HG03095 (cell line): ENCODE results near the gene SAMD4A.

ENCODE experiments used
- ATAC-seq: cut with Tn5 transposase; IDR thresholded peaks from one replicate; pipeline ENCODE4 v1.9.1; 2021; ENCODE audit warnings: moderate library complexity; ENCODE audit not compliant: unreplicated experiment

The SAMD4A gene

DNA sequence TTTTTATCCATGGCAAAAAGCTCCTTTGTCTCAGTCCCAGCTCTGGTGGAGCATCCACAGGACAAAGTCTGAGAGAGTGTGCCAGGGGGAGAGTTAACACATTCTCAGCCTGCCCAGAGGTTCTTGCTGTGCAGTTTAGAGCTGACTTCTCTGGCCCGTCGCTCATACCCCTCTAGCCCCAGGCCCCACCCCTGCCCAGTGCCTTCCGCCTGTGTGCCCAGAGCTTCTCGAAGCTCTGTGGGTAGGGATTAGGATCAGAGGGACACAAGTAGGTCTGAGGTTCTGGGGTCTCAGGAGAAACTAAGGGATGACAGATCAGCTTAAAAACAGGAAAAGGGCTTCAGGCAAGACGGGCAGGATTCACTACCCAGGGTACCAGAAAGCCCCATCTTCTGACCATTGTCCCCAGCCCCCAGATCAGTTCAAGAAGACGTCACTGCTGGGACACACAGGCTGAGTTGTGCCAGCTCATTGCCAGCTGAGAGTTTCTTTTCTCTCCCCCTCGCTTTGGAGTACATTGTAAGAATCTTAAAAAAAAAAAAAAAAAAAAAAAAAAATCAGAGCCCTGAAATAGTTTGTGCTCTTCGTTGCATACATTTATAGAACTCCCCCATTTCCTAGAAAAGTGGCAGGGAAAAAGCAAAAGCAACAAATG is 208.7 kb downstream of the SAMD4A start:
- ATAC-seq: no peak

DNA sequence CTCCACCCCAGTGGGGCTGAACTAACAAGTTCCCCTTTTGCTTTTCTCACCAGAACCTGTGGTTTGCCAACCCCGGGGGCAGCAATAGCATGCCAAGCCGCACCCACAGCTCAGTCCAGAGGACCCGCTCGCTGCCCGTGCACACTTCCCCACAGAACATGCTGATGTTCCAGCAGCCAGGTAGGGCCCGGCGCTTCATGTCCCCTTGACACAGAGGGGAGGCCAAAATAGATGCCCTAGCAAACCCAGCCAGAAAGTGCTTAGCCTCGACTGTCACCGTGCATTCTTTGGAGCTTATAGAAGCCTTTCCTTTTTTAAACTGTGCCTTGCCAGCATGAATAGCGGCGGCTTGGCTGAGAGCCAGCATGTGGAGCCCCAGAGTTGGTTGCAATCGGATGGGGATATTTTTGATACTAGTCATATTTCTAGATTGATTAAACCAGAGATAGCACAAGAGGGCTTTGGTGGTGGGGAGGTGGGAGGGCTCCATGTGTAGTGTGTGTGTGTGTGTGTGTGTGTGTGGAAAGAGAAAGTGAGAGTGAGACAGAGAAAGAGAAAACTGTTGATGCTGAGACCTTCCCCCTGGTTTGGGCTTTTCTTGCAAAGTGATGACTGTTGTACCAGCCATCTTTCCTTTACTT is 209.6 kb downstream of the SAMD4A start:
- ATAC-seq: no peak

DNA sequence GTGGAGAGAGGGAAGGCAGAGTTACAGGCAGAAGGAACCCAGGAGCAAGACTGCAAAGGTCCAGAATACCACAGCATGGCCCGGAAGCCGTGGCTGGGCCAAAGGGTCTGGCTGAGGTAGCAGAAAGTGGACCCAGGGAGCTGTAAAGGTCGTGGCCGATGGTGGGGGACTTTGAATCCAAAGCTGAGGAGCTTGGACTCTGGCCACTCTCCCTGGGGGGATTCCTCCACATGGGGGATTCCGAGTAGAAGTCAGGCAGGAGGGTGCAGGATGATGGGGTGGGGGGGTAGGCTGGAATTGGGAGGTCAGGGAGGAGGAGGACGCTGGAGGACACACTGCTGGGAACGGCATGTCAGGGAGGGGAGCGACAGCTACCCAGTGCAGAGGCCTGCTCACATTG is 210.5 kb downstream of the SAMD4A start:
- ATAC-seq: no peak

DNA sequence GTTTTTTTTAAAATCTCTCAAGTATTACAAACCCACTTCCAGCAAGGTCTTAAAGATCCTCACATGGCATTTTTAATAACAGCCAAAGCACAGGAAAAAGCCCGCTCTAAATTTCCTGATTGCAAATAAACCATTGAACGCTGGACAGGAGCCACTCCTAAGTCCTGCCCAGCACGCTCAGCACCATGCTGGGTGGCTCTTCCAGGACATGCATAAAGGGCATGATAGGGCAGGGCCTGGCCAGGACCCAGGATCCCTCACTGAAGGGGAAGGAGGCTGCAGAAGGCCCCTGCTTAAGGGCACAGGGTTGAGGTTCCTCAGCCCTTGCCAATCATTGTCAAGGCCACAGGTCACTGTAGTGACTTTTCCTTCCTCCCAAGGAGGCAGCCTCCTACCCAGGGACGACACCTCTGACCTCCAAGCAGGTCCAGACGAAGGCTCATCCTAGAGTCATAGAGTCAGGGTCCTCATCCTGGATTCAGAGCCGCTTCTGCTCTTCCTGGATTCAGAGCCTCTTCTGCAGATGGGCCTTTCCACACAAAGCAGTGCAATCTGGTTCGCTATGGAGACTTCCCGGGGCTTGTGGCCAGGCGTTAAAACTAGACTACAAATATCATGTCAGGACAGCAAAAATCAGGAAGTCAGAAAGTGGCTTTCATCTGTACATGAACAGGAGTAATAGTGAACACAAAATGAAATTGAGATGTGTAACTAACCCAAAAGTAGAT is 211.9 kb downstream of the SAMD4A start:
- ATAC-seq: no peak

DNA sequence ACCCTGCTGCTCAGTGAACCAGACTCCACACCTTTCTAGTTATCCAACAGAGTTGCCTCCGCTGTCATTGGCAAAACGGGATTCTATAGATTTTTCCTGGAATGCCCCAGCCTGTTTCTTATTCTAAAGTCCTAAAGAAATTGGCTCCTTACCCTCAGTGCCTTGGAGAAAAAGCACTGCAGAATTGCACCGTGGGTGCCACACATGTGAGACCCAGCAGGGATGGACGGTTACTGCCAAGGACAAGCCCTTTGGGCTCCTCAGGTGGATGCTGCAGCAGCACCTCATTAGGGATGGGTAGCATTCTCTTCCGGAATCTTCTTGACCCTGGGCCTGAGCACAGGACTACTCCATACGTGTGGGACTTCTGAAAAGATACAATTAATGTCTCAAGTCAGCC is 214.2 kb downstream of the SAMD4A start:
- no peak for ATAC-seq

DNA sequence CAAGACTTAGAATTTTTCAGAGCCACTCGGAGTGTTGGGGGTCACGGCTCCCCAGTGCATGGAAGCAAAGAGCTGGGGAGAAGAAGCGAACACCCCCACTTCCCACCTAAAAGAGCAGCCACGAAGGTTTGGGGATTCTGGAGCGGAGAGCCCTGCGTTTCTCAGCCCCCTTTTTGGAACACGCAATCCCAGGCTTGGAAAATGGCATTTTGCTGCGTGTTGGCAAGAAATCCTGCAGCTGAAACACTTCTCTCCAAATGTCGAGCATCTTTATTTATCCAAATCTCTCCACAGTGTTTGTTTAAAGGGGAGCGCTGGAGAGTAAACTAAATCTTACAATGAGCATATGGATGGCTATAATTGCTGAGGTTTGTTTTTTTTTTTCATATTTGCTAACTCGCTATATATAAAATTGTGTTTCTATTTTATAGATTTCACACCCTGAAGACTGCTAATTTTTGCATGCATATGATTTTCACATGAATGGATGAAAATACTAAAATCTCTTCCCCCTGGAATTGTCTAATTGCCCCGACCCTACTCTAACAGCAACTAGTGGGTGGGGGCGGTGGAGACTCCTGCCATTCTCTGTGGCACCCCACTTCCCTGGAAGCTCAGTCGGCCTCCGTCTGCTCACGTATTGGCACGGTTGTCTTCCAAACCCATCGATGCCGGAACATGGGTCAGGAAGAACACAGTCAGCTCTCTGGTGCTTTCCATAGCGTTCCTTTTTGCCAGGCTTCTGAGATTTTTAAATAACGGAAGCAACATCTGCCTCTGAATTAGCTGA is 215.2 kb downstream of the SAMD4A start:
- no peak for ATAC-seq

DNA sequence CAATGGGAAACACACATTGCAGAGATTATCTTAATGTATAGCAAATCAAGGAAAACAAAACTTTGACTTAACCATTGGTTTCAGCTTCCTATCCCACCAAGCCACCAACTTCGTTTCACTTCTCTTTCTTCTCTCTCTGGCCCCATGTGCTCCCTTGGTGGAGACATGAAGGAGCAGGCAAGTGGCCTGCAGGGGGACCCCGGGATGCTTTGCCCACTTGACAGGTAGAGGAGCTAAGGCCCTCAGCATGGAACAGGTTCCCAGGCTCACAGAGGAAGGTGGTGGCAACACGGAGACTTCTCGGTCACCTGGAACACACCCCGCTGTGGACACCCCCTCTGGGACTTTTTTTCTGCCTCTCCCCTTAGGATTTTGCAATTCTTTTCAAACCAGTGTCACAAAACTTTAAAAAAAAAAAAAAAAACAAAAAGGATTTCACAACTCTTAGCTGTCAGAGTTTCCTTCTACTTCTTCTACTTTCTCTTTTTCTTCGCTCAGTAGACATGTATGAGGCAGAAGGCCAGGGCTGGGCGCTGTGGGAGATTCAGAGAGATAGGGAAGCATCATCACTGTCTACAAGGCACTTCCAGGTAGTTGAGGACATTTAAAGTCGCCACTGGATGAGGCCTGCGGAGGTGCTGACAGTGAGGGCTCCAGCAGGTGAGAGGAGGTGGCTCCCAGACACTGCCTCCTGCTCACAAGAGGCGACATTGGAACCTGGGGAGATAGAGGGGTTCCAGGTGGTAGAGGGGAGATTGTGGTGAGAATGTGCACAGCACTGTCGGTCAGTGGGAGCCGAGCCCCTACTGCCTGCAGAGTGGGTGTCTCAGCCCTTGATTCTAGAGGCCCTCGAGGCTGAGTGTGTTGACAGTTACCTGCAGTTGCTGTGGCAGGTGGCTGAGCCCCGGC is 216.1 kb downstream of the SAMD4A start:
- ATAC-seq: peak; percentile 92

DNA sequence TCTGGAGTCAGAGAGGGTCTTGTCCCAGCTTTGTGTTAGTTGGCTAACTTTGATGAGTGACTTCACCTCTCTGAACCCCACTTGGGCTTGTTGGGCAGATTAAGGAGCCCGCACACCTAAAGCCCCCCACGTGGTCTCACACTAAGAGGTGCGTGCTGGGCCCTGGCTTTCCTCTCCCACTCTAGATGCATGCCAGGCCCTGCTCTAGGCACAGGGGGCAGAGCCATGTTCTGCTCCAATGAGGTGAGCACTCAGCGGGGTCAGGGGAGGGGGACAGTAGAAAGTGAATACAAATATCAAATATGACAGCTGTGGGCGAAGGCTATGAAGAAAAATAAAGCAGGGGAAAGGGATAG is 216.7 kb downstream of the SAMD4A start:
- no peak for ATAC-seq

DNA sequence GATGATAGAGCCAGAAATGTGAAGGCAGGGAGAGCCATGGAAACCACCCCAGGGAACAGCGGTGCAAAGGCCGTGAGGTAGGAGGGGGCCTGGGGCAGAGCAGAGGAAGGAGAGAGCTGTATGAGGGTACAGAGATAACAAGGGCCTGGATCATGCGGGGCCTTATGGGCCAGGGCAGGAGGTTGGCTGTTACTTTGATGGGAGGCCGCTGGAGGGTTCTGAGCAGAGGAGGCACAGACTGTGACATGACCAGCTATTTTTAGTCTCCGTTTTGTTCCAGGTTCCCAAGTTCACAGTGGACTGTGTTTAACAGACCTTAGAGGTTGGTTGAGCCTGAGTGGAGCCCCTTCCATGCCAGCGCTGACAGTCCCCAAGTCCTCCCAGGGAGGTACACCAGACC is 217.1 kb downstream of the SAMD4A start:
- ATAC-seq: no peak

DNA sequence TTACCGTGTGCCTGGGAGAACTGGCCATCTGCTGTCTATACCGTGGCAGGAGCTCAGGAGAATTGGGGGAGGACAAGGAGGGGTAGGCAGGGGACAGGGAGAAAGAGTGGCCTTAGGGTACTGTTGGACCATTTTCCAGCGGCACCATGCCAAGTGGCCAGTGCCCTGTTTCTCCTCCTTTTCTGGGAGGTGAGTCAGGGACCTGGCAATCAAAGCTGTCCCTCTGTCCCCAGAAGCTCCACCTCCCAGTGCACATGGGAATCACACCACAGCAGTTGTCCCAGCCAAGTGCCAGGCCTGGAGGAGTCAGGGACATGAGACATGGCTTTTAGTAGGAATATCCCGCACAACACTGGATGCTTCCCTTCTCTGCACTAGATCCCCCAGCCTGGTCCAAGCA is 217.7 kb downstream of the SAMD4A start:
- no peak for ATAC-seq

DNA sequence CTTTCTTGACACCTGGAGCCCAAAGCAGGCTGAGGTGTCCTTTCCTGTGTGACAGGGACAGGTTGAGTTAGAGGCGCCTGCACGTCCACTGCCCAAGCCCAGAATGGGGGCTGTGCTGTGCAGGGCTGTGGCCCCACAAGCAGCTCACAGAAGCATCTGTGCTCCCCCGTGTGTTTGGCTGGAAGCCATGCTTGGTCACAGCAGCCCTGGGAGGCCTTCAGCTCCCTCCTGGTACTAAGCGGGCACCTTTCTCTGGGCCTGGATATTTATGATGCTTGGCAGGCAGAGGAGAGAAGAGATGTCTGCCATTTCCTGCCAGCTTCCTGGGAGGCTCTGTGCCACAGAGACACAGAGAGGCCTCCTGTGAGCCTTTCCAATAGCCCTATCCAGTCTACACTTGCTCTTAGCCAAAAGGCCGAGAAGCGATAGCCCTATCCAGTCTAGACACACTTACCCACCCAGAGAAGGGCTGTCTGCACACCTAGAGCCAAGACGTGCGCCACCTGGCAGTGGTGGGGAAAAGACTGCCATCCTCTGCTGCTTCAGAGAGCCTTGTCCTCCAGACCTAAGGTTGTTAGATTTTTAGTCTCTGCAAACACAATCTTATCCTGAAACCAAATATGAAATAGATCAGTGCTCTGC is 218.3 kb downstream of the SAMD4A start:
- no peak for ATAC-seq

DNA sequence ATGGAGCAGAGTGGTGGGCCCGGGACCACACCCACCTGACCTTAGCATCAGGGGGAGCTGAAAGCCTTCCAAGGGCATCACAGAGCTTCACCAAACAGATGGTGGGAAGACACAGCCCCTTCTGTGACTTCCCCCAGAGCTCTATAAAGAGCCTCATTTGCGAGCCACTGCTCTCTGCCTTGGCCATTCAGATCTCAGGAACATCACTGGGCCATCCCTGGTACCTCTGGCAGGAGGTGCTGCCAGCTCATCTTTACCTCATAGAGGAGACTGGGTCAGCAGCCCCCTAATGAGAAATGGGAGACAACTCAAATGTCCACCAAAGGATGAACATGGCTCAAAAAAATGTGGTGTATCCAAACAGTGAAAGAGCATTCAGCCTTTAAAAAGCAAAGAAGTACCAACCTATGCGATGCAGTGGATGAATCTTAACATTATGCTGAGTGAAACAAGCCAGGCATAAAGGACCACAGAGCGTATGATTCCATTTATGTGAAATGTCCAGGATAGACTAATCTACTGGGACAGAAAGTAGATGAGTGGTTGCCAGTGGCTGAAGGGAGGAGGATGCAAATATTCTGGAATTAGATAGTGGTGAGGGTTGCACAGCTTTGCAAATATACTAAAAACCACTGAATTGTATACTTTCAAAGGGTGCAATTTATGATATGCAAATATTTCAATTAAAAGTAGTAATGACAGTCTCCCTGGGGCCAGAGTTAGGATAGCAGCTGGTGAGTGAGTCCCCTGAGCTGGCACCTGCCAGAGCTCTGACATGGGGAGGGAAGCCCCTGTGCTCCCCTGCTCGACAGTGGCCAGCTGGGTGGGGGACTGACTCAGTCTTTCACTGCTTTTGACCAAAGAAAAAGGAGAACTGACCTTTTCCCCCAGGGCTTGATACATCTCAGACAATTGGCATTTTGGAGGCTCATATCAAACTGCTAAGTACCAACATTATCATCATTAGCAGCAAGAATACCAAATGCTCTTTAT is 219.1 kb downstream of the SAMD4A start:
- ATAC-seq: no peak

DNA sequence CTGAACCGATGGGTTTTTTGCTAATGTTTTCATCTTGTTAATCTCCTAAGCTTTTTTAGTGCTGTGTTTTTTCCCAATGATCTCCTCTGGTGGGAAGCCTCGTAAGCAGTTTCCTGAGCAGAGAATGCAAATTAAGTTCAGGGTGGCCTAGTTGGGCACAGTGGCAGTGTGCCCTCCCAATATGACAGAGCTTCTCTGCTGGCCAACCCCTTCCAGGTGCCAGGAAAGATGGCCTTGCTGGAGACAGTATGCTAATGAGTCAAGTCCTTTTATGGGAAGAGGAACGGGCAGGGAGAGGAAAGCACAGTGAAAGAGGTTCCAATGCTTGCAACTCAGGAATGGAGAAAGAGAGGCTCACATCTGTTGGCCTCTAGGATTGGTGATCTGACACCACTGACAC is 219.9 kb downstream of the SAMD4A start:
- no peak for ATAC-seq

DNA sequence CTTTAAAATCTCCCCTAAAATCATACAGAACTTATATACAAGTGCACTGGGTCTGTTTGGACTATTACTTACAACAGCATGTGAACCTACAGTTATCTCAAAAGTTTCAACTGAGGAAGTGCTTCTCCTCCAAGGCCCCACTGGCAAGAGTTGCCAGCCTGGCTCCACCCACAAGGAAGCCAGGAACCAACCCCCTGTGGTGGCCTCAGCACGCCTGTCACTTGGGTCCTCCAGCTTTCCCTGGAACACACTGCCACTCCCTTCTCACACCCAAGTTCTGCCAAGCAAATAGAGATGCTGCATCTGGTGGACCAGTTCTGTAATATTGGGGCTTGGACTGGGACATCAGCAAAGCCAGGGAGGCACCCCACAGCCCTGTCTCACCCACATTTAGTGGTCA is 220.3 kb downstream of the SAMD4A start:
- no peak for ATAC-seq

DNA sequence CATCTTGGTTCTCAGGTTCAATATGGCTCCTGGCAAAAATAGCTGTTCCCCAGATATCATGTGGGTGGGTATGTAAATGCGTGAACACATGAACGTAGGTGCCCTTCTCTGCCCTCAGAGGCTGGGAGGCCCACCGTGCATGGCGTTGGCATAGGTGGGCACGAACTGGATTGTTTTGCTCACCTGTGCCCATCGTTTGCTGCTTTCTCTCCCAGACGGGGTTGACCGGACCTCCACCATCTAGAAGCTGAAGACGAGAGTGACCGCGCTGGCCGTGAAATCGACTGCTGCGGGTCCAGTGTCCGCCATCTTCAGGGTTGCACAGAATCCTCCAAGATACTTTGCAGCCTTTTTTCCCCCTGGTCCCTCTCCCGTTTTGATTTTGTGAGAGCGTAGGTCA is 221.8 kb downstream of the SAMD4A start:
- ATAC-seq: no peak

DNA sequence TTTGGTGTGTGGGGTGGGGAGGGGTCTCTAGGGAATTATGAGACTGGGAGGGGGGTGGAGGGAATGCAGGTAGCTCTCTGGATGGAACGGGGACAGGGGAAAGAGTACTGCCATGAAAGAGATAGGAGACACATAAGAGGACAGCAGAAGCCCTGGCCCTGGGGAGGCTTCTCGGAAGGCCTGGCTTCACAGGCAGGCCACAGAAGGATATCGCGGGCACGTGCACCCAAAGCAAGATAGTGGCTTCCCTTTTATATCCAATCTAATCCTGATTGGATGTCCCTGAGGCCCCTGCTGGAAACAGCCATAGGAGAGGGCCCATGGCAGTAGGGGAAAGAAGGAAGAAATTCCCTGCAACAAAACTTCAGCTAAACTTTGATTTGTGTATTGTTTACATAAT is 222.2 kb downstream of the SAMD4A start:
- no peak for ATAC-seq

DNA sequence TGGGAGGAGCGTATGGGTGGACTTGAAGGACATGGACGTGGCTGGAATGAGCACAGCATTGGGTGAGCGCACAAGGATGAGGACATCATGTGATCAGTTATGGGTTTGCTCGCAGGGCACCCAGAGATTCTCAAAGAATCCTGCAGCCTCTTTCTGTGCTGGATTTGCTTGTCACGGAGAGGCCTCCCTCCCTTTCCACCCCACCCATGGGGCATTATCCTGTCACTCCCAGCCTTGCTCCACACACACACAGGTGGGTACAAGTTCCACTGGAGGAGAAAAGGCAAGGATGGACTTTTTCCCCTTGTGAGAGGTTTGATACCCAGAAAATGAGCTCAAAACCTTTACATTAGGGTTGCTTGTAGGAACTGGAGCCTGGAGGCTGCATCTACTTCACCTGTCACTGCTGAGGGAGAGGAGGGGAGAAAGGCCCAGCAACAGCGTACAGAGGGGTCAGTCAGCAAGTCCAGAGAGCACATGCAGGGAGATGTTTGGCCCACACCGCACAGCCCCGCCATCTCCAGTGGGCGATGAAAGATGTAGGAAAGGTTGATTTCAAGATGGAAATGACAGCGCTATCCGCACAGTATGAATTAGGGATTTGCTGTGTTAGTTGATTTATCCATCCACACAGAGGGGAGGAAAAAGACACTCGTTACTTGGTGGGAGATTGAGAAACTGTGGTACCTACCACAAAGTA is 223.0 kb downstream of the SAMD4A start:
- no peak for ATAC-seq

DNA sequence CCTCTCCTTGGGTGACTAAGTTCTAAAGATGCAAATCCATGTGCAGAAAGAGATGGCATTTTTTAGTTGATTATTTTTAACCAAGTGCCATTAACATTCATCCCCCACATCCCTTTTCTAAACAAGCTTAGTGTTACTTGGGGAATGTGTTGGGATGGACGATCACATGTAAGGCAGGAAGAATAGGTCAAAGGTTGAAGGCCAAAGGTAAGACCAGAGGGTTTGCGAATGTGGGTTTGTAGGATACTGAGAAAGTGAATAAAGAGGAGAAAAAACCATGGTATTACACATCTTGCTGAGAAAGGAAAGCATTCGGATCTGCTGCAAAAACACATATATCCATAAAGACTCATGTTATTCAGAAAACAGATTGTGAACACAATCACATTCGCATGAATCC is 224.1 kb downstream of the SAMD4A start:
- no peak for ATAC-seq
